Activated T-helper 2 cell treated with anti-CD3 and anti-CD28 coated beads, Interferon-gamma antibody, Interleukin-2, Interleukin-4, amounts not matched to agents 10 μg/mL and 5 μg/mL and 100 μg/mL, durations not matched to agents 14 hours and 24 hours and 36 hours (primary cell): Measurements from ENCODE around the gene NEK7. TPM values are rescaled to one million over a fixed set of nuclear protein-coding genes. Genes with fewer than 3 reads are reported as not detected.

Experiments
- DNase-seq: peaks from one replicate; pipeline ENCODE4 v3.0.0; 2021; ENCODE audit warnings: low spot score
- H3K27ac Mint-ChIP-seq: one replicate; pipeline ENCODE4 v1.8.0; 2021; ENCODE audit warnings: mixed read lengths
- H3K27me3 Mint-ChIP-seq: one replicate; pipeline ENCODE4 v1.8.0; 2021; ENCODE audit warnings: low read depth, mixed read lengths
- H3K36me3 Mint-ChIP-seq: one replicate; pipeline ENCODE4 v1.8.0; 2021; ENCODE audit warnings: low read depth, mixed read lengths
- H3K4me1 Mint-ChIP-seq: one replicate; pipeline ENCODE4 v1.8.0; 2021; ENCODE audit warnings: low read depth, mixed read lengths
- H3K4me3 Mint-ChIP-seq: one replicate; pipeline ENCODE4 v1.8.0; 2021; ENCODE audit warnings: low read depth, mild to moderate bottlenecking, moderate library complexity, mixed read lengths
- H3K9me3 Mint-ChIP-seq: one replicate; pipeline ENCODE4 v1.8.0; 2021; ENCODE audit warnings: mixed read lengths
- intact Hi-C: fragments of 100-400 bp; cut with micrococcal nuclease; formaldehyde crosslinking; loops from one replicate; pipeline ENCODE4 v1.15.1; 2023
- total RNA-seq: library from RNA; stranded (reverse); gene quantifications from 2 replicates; pipeline ENCODE4 v1.2.3, GENCODE V29; 2022

NEK7 gene
- total RNA-seq, 1 donor from 2014 or later: 105 TPM

DNA sequence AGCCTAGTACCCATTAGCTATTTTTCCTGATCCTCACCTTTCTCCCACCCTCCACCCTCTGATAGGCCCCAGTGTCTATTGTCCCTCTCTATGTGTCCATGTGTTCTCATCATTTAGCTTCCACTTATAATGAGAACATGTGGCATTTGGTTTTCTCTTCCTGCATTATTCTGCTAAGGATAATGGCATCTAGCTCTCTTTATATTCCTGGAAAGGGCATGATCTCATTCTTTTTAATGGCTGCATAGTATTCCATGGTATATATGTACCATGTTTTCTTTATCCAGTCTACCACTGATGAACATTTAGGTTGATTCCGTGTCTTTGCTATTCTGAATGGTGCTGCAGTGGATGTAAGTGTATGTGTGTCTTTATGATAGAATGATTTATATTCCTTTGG is 178.9 kb downstream of the NEK7 start:
- intact Hi-C loops: no loop called here
- H3K9me3 Mint-ChIP-seq: peaks cover 12% of the 10 kb centered on the region
- no peaks in the 10 kb centered on the region for H3K36me3 Mint-ChIP-seq
- no peak overlapping the region for H3K4me3 Mint-ChIP-seq
- no peak overlapping the region for H3K27ac Mint-ChIP-seq
- H3K27me3 Mint-ChIP-seq: peaks cover 22% of the 10 kb centered on the region
- no peak for DNase-seq
- H3K4me1 Mint-ChIP-seq: no peaks in the 10 kb centered on the region

DNA sequence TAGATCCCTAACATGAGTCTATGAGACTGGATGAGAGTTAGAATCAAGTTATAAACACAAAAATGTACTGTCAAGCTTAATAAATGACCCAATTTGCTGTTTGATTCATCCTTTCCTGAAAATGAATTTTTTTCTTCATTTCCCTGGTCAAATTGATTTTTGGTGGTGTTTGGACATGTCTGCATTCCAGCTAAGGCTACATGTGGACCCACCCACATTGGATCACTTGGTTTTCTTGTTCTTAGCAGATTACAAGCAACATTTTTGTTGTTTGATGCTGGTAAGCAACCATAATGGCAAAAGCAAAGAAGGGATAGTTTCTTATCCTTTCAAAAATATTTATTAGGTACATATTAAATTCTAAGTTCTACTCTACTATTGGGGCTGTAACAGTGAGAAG is 181.1 kb downstream of the NEK7 start:
- H3K36me3 Mint-ChIP-seq: no peaks in the 10 kb centered on the region
- no peak overlapping the region for H3K4me3 Mint-ChIP-seq
- DNase-seq: no peak
- no peak overlapping the region for H3K27ac Mint-ChIP-seq
- peaks cover 12% of the 10 kb centered on the region for H3K9me3 Mint-ChIP-seq
- H3K4me1 Mint-ChIP-seq: no peaks in the 10 kb centered on the region
- H3K27me3 Mint-ChIP-seq: peaks cover 1% of the 10 kb centered on the region
- intact Hi-C loops: no loop called here

DNA sequence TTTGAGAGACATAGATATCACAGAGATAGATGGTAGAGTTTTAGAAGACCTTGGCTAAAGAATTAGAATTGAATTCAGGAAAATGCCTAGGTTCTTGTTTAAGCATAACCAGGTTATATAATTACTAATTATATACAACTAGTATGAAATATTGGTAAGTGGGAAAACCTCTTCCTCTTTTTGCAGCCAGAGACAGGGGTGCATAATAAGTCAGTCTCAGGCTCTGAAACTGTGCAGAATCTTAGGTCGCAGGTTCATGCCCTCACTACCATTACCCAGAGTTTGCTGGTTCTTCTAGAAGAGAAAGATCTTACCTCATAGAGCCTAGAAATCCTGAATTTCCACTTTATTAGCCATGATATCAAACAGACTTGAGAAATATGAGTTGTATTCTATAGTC is 183.3 kb downstream of the NEK7 start:
- peaks cover 12% of the 10 kb centered on the region for H3K9me3 Mint-ChIP-seq
- no peak overlapping the region for H3K27ac Mint-ChIP-seq
- intact Hi-C loops: no loop called here
- peaks cover 3% of the 10 kb centered on the region for H3K27me3 Mint-ChIP-seq
- H3K4me1 Mint-ChIP-seq: no peaks in the 10 kb centered on the region
- no peaks in the 10 kb centered on the region for H3K36me3 Mint-ChIP-seq
- H3K4me3 Mint-ChIP-seq: no peak overlapping the region
- no peak for DNase-seq

DNA sequence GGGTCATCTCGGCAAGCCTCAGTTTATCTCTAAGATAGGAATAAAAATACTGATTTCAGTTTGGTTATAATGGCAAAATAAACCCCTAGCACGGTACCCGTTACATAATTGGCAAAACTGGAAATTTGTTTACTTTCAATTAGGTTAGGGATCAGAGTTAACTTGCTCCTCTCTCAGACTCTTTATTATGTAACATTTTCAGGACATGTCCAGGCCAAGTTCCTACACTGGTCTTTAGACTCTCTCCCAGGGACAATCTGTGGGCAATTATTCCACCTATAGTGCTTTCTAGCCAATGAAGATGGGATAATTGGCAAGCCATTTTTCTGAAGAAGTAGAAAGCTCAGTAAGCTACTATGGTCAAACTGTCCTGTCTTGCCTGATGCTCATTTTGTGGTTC is 189.4 kb downstream of the NEK7 start:
- no peaks in the 10 kb centered on the region for H3K9me3 Mint-ChIP-seq
- no peaks in the 10 kb centered on the region for H3K4me1 Mint-ChIP-seq
- peaks cover 3% of the 10 kb centered on the region for H3K27me3 Mint-ChIP-seq
- DNase-seq: no peak
- no peaks in the 10 kb centered on the region for H3K36me3 Mint-ChIP-seq
- no peak overlapping the region for H3K27ac Mint-ChIP-seq
- intact Hi-C loops: no loop called here
- H3K4me3 Mint-ChIP-seq: no peak overlapping the region

DNA sequence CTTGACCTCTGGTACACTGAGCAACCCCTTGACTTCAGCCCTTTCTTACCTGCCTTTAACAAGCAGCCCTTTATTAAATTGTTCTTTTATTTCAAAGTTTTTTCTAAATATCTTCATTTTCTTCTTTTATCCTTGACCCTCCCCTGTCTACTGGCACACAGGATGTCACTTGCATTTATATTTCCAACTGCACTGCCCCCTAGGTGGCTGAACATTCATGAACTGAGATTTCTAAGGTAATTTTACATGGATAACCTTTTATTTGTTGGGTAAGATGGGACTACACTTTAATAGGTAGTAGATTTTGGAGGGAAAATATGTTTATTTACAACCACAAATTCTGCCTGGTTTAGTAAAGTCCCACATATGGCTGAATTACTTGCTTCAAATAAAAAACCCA is 193.7 kb downstream of the NEK7 start:
- H3K4me1 Mint-ChIP-seq: peaks cover 2% of the 10 kb centered on the region
- no peak for DNase-seq
- no peaks in the 10 kb centered on the region for H3K9me3 Mint-ChIP-seq
- H3K27me3 Mint-ChIP-seq: peaks cover under 1% of the 10 kb centered on the region
- no peak overlapping the region for H3K4me3 Mint-ChIP-seq
- no peaks in the 10 kb centered on the region for H3K36me3 Mint-ChIP-seq
- intact Hi-C loops: no loop called here
- no peak overlapping the region for H3K27ac Mint-ChIP-seq

DNA sequence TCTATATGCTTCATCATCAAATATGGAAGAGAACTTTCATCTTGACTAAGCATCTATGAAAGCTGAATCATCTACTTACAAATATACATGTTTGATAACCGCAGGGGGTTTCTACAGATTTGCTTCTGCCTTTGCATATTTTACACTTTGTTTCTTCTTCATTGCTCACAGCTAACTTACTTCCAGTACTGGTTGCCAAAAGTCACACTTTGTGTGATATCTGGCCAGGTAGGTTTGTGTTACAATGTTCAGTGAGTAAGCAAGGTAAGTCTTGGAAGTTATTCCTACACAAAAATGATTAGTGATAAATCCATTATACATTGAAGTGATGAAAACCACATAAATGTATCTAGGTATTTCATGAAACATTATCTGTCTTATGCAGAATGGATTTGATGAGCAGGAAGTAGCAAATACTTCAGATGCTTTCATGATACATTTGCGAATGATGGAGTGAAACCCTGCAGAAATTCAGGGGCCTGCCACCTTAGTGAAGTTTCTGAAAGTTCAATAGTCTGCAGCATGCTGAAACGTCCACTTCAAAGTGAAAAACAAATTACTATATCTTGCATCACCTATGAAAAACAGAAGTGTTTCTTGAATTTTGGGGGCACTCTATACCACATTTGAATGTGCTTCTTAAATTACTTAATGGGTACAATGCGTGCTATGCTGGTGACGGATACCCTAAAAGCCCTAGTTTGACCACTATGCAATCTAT is 196.3 kb downstream of the NEK7 start:
- no peak for DNase-seq
- Mint-ChIP-seq H3K9me3 (no peaks in the 10 kb centered on the region), H3K36me3 (no peaks in the 10 kb centered on the region), H3K4me1 (peaks cover 6% of the 10 kb centered on the region), H3K27ac (no peak overlapping the region), H3K4me3 (no peak overlapping the region), H3K27me3 (peaks cover 3% of the 10 kb centered on the region)
- intact Hi-C loops: no loop called here

DNA sequence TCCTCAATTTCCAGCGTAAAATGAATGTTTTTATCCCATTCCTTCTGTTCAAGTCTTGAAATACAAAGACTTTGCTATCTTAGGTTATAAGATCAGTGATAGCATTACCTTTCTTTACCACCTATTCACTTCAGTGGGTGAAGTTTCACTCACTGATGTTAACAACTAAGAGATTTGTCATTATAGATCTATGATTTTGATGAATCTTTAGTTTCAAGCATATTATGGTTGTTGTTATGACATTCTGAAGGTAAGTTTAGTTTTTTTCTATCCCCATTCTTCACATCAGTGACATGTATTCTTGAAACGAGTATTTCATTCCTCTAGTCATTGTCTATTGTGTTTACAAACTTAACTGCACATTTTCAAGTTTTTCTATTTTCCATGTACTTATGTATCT is 201.1 kb downstream of the NEK7 start:
- Mint-ChIP-seq H3K4me3 (no peak overlapping the region), H3K9me3 (no peaks in the 10 kb centered on the region), H3K36me3 (no peaks in the 10 kb centered on the region), H3K4me1 (peaks cover 7% of the 10 kb centered on the region), H3K27ac (no peak overlapping the region), H3K27me3 (peaks cover 11% of the 10 kb centered on the region)
- intact Hi-C loops: loop anchor here (2.0 kb wide), 1 partner anchor 269 kb away; no protein-coding TSS in a partner anchor
- DNase-seq: no peak

DNA sequence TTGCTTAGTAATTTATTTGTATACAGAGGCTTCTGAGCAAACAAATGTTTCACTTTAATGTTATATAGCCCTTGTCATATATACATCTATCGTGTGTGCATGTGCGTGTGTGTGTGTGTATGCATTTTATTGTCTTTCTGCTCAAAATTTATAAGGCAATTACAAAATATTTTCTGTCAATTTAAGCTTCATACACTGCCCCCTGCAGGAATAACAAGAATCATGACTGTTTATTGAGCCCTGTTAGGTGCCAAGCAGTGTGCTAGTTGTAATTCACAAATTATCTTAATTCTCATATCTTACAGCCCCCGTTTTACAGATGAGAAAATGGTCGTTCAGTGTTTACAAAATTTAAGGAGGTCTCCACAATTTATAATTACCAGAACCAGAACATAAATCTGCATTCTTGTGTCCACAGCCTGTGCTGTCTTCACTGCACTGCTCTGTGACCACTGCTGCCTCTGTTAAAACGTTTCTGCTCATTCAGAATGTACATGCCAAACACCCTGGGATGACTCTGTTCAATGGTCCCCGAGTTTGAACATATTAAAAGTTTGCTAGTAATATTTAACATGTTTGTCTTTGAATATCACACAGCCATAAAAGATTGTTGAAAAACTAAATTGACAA is 202.3 kb downstream of the NEK7 start:
- peaks cover 11% of the 10 kb centered on the region for H3K27me3 Mint-ChIP-seq
- intact Hi-C loops: loop anchor here (2.0 kb wide), 1 partner anchor 270 kb away; no protein-coding TSS in a partner anchor
- peaks cover 10% of the 10 kb centered on the region for H3K4me1 Mint-ChIP-seq
- no peaks in the 10 kb centered on the region for H3K9me3 Mint-ChIP-seq
- no peak overlapping the region for H3K27ac Mint-ChIP-seq
- no peak overlapping the region for H3K4me3 Mint-ChIP-seq
- H3K36me3 Mint-ChIP-seq: no peaks in the 10 kb centered on the region
- DNase-seq: no peak

DNA sequence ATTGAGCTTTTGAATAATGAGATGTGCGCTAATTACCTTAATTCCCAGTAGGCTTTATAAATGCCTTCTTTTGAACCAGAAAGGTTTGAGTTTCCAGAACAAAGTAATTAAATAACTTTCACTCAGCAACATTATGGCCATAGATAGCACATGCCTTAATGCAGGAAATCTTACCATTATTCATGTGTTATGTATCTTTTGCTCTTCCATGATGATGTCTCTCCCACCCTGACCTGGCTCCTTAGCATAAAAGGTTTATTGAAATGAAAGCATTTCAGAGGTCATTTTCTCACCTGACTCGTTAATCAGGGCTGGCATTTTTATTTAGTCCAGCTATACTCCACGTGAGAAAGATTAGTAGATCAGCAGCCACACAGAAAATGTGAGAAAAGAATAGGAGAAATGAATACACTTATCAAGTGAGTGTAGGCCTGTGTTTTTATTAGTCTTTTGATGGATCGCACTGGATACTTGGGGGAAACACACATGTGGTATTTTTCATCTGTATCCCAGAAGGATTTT is 203.5 kb downstream of the NEK7 start:
- Mint-ChIP-seq H3K36me3 (no peaks in the 10 kb centered on the region), H3K4me3 (no peak overlapping the region), H3K27me3 (peaks cover 11% of the 10 kb centered on the region), H3K4me1 (peaks cover 10% of the 10 kb centered on the region), H3K9me3 (no peaks in the 10 kb centered on the region), H3K27ac (no peak overlapping the region)
- intact Hi-C loops: loop anchor here (10.0 kb wide), 1 partner anchor 325 kb away; no protein-coding TSS in a partner anchor
- DNase-seq: no peak

DNA sequence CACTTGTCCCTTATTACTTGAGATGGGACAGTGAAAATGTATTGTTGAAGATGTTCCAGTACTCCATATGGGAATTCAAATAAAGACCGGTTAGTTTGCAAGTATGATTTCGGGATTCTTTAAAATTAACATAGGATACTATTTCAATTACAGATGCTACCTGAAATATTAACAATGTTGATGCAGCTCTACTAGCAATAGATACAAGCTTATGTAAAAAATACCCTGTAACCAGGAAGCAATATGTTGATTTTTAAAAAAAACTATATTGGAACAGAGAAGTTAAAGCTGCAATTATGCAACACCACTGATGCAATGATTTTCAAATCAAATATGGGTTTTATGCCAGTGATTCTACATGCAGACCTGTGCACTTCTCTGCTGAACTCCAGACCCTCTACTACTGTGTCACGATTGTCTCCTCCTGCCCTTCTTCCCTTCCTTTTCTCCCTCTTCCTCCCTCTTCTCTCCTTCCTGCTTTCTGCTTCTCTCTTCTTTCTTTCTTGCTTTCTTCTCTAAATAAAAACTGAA is 204.5 kb downstream of the NEK7 start:
- Mint-ChIP-seq H3K9me3 (no peaks in the 10 kb centered on the region), H3K4me3 (no peak overlapping the region), H3K36me3 (no peaks in the 10 kb centered on the region), H3K27me3 (peaks cover 8% of the 10 kb centered on the region), H3K4me1 (peaks cover 10% of the 10 kb centered on the region), H3K27ac (no peak overlapping the region)
- intact Hi-C loops: loop anchor here (10.0 kb wide), 1 partner anchor 323 kb away; no protein-coding TSS in a partner anchor
- no peak for DNase-seq

DNA sequence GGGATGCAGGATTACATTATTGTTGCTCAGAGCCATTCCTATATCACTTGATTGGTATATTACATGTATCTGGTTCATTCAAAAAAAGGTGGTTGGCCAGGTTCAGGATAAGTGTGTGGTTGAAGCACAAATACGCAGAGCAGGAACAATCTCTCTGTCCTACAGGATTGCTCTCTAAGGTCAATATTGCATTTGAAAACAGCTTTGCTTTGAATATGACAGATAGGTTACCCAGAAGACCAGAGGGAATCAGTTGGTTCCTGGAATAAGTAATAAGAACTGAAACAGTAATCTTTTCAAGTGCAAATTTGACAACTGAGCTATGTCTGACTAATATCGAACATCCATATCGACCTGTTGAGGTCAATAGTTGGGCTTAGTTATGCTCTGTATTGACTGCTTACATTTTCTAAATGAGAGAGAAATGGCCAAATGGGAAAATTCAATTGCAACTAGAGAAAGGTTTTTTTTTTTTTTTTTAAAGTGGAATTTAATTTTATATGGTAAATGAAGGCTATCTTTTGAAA is 206.9 kb downstream of the NEK7 start:
- DNase-seq: no peak
- Mint-ChIP-seq H3K27me3 (peaks cover 8% of the 10 kb centered on the region), H3K27ac (no peak overlapping the region), H3K4me1 (peaks cover 6% of the 10 kb centered on the region), H3K4me3 (no peak overlapping the region), H3K36me3 (no peaks in the 10 kb centered on the region), H3K9me3 (peaks cover 12% of the 10 kb centered on the region)
- intact Hi-C loops: loop anchor here (2.0 to 10.0 kb wide), 2 partner anchors 207 to 321 kb away; partner anchors contain the start of gene NEK7

DNA sequence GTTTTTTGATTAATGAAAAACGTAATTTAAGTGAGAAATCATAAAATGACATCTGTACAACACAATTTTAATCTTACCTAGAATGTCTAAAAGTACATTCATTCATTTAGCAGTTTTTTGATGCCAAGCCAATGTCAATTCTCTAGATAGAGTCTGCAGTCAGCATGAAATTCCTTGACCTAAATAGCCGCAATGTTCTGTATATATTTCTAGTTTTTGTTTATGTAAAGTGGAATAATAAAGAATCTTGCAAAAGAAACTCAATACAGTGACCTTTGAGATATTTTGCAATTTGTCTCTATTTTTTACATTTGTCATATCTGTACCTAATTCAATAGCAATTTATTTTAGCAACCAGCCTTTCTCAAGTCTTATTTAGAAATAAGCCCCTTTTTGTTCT is 207.7 kb downstream of the NEK7 start:
- Mint-ChIP-seq H3K27me3 (peaks cover 8% of the 10 kb centered on the region), H3K27ac (no peak overlapping the region), H3K9me3 (peaks cover 14% of the 10 kb centered on the region), H3K4me3 (no peak overlapping the region), H3K36me3 (no peaks in the 10 kb centered on the region), H3K4me1 (peaks cover 6% of the 10 kb centered on the region)
- intact Hi-C loops: loop anchor here (10.0 kb wide), 1 partner anchor 320 kb away; no protein-coding TSS in a partner anchor
- no peak for DNase-seq

DNA sequence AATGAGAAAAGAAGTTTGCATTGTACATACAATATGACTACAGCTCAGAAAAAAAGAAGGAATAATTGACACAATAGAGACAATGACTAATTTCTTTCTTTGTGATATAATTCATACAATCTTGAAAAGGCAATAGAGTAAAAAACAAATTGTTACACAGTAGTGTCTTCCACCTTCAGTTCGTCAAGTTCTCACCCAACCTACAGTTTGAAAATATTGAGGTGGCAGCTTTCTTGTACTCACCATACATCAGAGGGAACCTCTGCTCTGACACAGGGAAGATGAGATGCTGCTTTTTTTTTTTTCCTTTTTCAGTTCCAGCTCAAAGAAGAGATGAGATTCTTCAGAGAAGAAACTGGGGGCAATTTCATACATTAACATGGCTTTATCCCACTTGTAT is 210.5 kb downstream of the NEK7 start:
- intact Hi-C loops: loop anchor here (10.0 kb wide), 1 partner anchor 318 kb away; no protein-coding TSS in a partner anchor
- H3K27ac Mint-ChIP-seq: no peak overlapping the region
- H3K9me3 Mint-ChIP-seq: peaks cover 18% of the 10 kb centered on the region
- peaks cover 6% of the 10 kb centered on the region for H3K4me1 Mint-ChIP-seq
- no peak overlapping the region for H3K4me3 Mint-ChIP-seq
- no peaks in the 10 kb centered on the region for H3K36me3 Mint-ChIP-seq
- DNase-seq: no peak
- H3K27me3 Mint-ChIP-seq: peaks cover 3% of the 10 kb centered on the region
